ENCODE results near the gene SLC25A4.
A peak's percentile ranks its signal among the peaks of the same experiment; 100 is the strongest.
"Not testable (repeated sequence)": the region's sequence is repeated elsewhere in the genome, so short reads cannot be mapped to it uniquely, and the experiment has no call there.

Gene SLC25A4

GRCh38 chr4:185142912-185143600 lies at the start of gene SLC25A4:
Gene SLC25A4, plus strand, starts transcription at chr4:185143266. Its CDS starts 107 bp downstream, at chr4:185143373.
- DNase-seq: peak; percentile 88

GRCh38 chr4:185093603-185094002 lies 49.5 kb upstream of the SLC25A4 start:
- no peak for DNase-seq

GRCh38 chr4:185096032-185096653 lies 46.9 kb upstream of the SLC25A4 start:
- DNase-seq: peak; percentile 35

- DNase-seq: no peak
Measured at GRCh38 chr4:185098474-185098873, 44.6 kb upstream of the SLC25A4 start.

- no peak for DNase-seq
Measured at GRCh38 chr4:185099024-185099682, 43.9 kb upstream of the SLC25A4 start.

- DNase-seq: no peak
Measured at GRCh38 chr4:185099940-185100339, 43.1 kb upstream of the SLC25A4 start.

GRCh38 chr4:185100423-185100822 lies 42.6 kb upstream of the SLC25A4 start:
- DNase-seq: no peak

- DNase-seq: no peak
Measured at GRCh38 chr4:185101354-185101890, 41.6 kb upstream of the SLC25A4 start.

GRCh38 chr4:185104733-185105132 lies 38.3 kb upstream of the SLC25A4 start:
- DNase-seq: no peak

- DNase-seq: no peak
Measured at GRCh38 chr4:185106353-185106752, 36.7 kb upstream of the SLC25A4 start.

GRCh38 chr4:185107574-185107973 lies 35.5 kb upstream of the SLC25A4 start:
- DNase-seq: not testable (repeated sequence)

GRCh38 chr4:185108185-185108584 lies 34.9 kb upstream of the SLC25A4 start:
- DNase-seq: no peak

- no peak for DNase-seq
Measured at GRCh38 chr4:185108669-185109068, 34.4 kb upstream of the SLC25A4 start.

- DNase-seq: no peak
Measured at GRCh38 chr4:185109736-185110135, 33.3 kb upstream of the SLC25A4 start.

GRCh38 chr4:185110375-185110823 lies 32.7 kb upstream of the SLC25A4 start:
- no peak for DNase-seq

GRCh38 chr4:185112104-185112503 lies 31.0 kb upstream of the SLC25A4 start:
- DNase-seq: no peak

- no peak for DNase-seq
Measured at GRCh38 chr4:185113340-185113739, 29.7 kb upstream of the SLC25A4 start.

- no peak for DNase-seq
Measured at GRCh38 chr4:185115827-185116232, 27.2 kb upstream of the SLC25A4 start.

- DNase-seq: no peak
Measured at GRCh38 chr4:185117300-185117934, 25.6 kb upstream of the SLC25A4 start.

GRCh38 chr4:185118876-185119275 lies 24.2 kb upstream of the SLC25A4 start:
- DNase-seq: no peak

GRCh38 chr4:185119467-185119866 lies 23.6 kb upstream of the SLC25A4 start:
- DNase-seq: not testable (repeated sequence)

- no peak for DNase-seq
Measured at GRCh38 chr4:185119927-185120630, 23.0 kb upstream of the SLC25A4 start.

GRCh38 chr4:185120631-185120946 lies 22.5 kb upstream of the SLC25A4 start:
- DNase-seq: no peak

Data from stimulated activated CD4-positive, alpha-beta T cell treated with anti-CD3 and anti-CD28 coated beads, Interleukin-15, amount 100 ng/mL, for 24 hours (primary cell).